ENCODE results near the gene IFITM1.
"Not testable (repeated sequence)": the region's sequence is repeated elsewhere in the genome, so short reads cannot be mapped to it uniquely, and the experiment has no call there.

DNA sequence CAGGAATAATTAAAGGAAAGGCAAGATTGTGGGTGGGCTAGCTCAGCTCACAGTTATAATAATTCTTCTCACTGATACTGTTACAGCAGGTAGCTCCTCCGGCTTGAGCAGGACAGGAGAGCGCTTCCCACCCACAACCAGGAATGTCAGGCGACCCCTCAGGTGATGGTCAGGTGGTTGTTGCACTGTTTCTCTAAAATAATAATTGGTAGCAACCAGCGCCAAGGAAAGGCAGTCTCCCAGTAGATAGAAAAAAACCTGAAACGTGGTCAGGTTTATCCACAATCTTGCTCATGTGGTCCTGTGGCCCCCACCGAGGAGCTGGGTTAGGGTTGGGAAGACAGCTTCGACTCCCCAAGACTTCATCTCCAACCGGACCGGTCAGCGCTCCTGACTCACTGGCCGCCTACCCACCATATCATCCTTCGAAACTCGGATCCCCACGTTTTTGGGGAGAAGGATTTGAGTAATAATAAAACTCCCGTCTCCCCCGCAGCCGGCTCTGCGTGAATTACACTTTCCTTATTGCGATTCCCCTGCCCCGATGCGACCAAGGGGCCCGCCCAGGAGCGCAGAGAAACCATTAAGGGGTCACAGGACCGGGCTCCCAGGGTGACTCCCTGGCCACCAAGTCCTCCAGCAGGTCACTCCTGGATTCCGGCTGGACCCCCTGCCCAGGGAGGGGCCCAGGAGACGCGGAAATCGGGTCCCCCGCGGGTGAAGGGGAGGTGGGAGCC, 4.0 kb downstream of the IFITM1 start:
- TF ChIP-seq TOE1 (CRISPR knock-in tag; IDR thresholded peaks at IDR 0.05); HNRNPH1 (optimal IDR thresholded peaks at IDR 0.05; ENCODE audit: low read depth, low read length); SRY (CRISPR knock-in tag; IDR thresholded peaks at IDR 0.05); EP300 (IDR thresholded peaks at IDR 0.05; ENCODE audit: low read depth in 2 of 2, low read length in 2 of 2); EP300 (CRISPR knock-in tag; IDR thresholded peaks at IDR 0.05; ENCODE audit: borderline replicate concordance); POLR2A (IDR thresholded peaks at IDR 0.05; ENCODE audit: insufficient read depth in 1 of 2, low read depth in 2 of 2, low read length in 2 of 2): not testable (repeated sequence)
